HG02588 (cell line): Measurements from ENCODE around the gene LRP6.

ENCODE experiments used
- ATAC-seq: cut with Tn5 transposase; IDR thresholded peaks from one replicate; pipeline ENCODE4 v1.9.1; 2021; ENCODE audit warnings: mild to moderate bottlenecking, moderate library complexity; ENCODE audit not compliant: unreplicated experiment

Gene LRP6

DNA sequence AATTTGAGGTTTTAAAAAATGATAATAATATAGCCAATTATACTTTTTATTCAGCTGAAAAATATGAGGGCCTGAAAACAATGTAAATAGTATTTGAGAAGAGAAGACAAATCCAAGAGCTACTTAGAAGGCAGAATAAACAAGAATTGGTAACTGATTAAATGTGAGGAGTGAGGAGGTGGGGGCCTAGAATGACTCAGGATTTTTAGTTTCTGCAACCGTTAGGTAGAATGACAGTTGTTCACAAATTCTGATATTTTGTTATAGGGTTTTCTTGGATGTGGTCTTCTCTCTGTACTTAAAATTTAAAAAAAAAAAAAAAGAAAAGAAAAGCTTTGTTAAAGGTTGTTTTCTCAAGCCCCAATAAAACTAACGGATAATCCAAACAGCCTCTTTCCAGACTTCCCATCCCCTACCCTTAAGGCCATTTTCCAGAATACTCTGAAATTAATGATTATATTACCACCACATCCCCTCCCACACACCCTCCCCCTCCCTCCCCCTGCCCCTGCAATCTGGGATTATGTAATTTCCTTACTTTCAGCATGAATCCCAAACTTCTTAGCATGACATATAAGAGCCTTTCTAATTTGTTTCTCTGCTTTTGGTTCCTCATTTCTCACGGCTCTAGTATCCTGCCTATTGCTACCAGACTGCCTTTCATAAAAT lies 50.4 kb downstream of the LRP6 start:
- no peak for ATAC-seq

DNA sequence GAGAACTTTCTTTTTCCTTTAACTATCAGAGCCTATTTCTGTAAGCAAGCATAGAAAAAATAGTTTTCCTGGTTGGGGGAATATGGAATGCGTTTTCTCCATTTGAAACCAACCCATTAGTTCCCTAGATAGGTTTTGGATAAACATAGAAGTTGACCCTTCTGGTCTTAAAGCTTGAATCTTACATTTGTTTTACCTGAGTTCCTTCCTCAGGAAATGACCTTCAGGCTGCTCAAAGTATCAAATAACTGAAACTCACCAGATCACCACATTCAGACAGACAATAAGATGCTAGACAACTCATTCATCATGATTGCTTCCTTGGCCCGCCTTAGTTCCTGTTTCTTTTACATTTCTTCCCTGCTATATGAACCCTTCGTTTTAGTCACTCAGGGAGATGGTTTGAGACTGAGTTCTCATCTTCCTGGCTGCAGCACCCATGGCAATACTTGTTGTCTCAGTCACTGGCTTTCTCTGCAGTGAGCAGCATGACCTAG lies 52.2 kb downstream of the LRP6 start:
- no peak for ATAC-seq

GRCh38 chr12:12214201-12214600 lies 52.6 kb downstream of the LRP6 start:
- ATAC-seq = no peak

GRCh38 chr12:12212769-12213168 lies 54.1 kb downstream of the LRP6 start:
- no peak for ATAC-seq

- no peak for ATAC-seq
Observed at GRCh38 chr12:12210983-12211382, 55.9 kb downstream of the LRP6 start.

GRCh38 chr12:12210416-12210815 lies 56.4 kb downstream of the LRP6 start:
- ATAC-seq = no peak

- no peak for ATAC-seq
Observed at GRCh38 chr12:12209675-12210074, 57.2 kb downstream of the LRP6 start.

- ATAC-seq = no peak
Observed at GRCh38 chr12:12209043-12209442, 57.8 kb downstream of the LRP6 start.

GRCh38 chr12:12207746-12208145 lies 59.1 kb downstream of the LRP6 start:
- ATAC-seq = no peak

- no peak for ATAC-seq
Observed at GRCh38 chr12:12206776-12207388, 60.0 kb downstream of the LRP6 start.

GRCh38 chr12:12202747-12203146 lies 64.1 kb downstream of the LRP6 start:
- ATAC-seq = no peak

DNA sequence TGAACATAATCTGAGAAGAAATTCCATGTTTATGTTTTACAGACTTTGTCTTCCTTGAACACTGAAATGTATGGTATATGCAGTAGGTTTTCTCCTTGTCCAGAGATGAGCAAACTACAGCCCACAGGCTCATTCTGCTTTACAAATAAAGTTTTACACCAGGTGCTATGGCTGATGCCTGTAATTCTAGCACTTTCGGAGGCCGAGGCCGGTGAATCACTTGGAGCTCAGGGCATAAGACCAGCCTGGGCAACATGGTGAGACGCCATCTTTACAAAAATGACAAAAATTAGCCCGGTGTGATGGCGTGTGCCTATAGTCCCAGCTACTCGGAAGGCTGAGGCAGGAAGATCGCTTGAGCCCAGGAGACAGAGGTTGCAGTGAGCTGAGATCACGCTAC lies 64.7 kb downstream of the LRP6 start:
- no peak for ATAC-seq

GRCh38 chr12:12201274-12201758 lies 65.5 kb downstream of the LRP6 start:
- no peak for ATAC-seq

DNA sequence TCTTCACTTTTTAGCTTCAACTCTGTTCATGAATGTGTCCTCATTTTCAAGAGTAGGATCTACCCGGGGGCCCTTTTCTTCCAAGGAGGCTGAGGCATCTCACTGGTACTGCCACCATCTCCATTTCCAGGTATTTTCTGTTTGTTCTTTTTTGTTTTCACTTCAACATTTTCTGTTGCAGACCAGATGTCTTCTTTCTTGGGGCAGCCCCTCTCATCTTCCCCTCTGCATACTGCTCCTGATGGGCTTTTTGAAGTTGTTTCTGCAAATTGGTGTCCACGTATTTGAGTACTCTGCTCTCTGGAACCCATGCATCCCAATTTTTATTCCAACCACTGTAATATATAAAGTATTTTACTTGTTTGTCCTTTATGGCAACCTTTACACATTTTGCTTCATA lies 66.5 kb downstream of the LRP6 start:
- ATAC-seq = no peak

DNA sequence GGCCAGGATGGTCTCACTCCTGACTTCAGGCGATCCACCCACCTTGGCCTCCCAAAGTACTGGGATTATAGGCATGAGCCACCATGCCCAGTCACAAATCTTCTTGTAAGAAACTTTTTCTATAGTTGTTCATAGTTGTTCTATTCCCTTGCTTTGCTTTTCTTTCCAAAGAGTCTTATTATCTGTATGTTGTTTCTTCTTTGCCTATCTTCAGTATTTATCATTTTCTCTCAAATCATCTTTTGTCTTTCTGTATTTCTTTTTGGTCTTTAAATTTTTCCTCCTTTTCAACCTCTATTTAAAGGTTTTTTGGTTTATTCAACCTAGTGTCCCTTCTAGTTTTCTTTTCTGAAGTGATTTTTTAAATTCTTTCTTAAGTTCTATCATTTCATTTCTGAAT lies 68.7 kb downstream of the LRP6 start:
- ATAC-seq = no peak

- no peak for ATAC-seq
Observed at GRCh38 chr12:12197128-12197527, 69.7 kb downstream of the LRP6 start.

GRCh38 chr12:12195516-12195915 lies 71.3 kb downstream of the LRP6 start:
- ATAC-seq = no peak

DNA sequence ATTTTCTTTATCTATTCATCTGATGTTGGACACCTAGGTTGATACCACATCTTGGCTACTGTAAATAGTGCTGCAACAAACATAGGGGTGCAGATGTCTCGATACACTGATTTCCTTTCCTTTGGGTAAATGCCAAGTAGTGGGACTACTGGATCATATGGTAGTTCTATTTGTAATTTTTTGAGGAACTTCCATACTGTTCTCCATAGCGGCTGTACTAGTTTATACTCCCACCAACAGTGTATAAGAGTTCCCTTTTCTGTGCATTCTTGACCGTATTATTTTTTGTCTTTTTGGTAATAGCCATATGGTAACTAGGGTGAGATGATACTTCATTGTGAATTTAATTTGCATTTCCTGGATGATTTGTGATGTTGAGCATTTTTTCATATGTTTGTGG lies 71.8 kb downstream of the LRP6 start:
- no peak for ATAC-seq

DNA sequence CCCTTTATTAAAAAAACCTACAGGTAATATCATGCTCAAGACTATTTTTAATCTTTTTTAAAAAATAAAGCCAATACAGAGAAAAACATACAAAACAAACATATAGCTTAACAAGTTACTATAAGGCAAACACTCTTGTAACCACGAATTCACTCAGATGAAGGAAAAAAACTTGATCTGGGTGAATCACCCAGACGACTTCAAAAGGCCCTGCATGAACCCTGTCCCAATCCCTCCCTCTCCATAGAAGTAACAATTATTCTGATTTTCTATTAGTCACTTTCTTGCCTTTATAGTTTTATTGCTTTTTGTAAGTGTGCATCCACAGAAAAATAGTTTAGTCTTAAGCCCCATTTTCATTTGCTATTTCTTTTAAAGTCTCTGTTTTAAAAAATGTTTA lies 72.6 kb downstream of the LRP6 start:
- no peak for ATAC-seq

DNA sequence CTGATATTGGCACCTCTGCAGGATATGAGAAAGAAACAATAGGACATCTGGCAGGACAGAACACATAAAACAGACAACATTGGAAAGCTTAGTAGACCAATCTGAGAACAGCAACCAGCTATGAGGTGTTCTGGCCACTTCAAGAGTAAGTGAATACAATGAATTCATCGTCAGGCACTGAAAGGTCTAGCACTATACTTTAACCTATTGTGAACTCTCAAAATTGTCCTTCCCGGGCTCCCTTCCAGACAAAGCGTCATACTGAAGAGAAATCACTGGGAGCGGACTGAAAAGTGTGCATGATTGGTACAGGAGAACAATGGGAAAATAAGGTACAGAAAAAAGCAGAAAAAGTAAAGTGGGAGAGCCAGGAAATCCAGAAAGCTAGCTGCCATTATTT lies 75.8 kb downstream of the LRP6 start:
- ATAC-seq = no peak

DNA sequence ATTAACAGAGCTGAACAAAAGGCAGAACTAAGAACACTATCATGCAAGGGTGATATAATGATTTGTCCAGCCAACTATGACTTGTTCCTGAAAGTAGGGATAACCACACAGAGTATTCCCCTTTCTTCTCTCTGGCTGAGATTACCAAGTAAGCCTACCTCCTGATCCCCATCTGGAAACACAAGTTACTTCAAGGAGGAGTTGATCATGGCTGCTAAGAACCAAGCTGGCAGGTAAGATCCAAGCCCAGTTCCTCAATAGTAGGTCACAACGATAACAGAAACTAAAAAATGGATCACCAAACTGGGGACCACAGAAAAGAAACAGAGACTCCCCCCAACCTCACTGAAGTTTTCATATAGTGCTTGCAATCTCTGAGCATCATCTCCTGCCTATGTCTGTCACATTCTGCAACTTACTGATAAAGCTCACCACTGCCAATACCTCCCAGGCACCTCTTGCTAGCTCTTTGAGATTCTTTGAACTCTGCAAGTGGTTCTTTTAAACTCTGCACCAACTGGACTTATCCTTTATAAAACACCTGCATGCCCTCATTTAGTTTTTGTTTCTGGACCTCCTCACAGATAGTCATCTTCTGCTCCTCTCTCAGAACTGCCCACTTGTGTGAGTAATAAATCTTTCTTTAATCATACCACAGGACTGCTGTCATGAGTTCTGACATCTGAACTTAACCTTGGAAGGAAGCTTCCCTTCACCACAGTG lies 76.6 kb downstream of the LRP6 start:
- no peak for ATAC-seq

DNA sequence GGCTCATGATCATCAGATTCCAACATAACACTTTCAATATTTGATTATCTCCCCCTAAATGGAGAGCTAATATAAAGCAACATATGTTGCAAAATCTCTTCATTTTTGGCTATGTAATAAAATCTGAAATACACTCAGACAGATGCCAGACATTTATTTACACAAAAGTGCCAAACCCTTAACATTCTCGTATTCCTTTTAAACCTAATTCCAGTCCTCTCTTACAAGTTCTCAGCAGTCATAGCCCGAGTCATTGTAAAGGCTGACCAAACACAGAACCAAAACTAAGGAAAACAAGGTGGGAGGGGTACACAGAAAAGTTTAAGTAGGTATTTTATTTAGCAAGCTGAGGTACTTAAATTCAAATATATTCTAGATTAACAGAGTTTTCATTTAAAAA lies 81.4 kb downstream of the LRP6 start:
- no peak for ATAC-seq
